ENCODE measurements around the gene TMEM184B. TPM values are rescaled to one million over a fixed set of nuclear protein-coding genes. Genes with fewer than 3 reads are reported as not detected.

Gene TMEM184B
- total RNA-seq, 1 donor from 2014 or later = 81.0 TPM

DNA sequence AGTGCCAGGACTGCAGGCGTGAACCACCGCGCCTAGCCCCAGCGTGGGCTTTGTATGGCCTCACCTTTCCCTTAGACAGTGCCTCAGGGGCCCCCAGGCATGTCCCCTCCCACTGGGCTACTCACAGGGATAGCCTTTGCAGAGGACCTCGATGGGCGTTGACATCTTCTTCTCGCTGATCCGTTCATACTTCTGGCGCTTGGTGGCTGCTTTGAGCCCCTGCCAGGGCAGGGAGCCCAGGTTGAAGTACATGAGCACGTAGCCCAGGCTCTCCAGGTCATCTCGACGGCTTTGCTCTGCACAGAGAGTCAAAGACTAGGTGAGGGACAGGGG is 26.9 kb upstream of the TMEM184B start:
- no peak overlapping the region for H3K27ac Mint-ChIP-seq (ENCODE audit: unreplicated experiment)

GRCh38 chr22:38298312-38299005 is 25.6 kb upstream of the TMEM184B start:
- no peak overlapping the region for H3K27ac Mint-ChIP-seq (ENCODE audit: unreplicated experiment)
- H3K36me3 Mint-ChIP-seq (ENCODE audit: unreplicated experiment) = no peaks in the 10 kb centered on the region
- H3K4me3 Mint-ChIP-seq (ENCODE audit: unreplicated experiment) = no peak overlapping the region
- H3K9me3 Mint-ChIP-seq (ENCODE audit: unreplicated experiment) = peaks cover 5% of the 10 kb centered on the region
- TF ChIP-seq, protein P1, sequence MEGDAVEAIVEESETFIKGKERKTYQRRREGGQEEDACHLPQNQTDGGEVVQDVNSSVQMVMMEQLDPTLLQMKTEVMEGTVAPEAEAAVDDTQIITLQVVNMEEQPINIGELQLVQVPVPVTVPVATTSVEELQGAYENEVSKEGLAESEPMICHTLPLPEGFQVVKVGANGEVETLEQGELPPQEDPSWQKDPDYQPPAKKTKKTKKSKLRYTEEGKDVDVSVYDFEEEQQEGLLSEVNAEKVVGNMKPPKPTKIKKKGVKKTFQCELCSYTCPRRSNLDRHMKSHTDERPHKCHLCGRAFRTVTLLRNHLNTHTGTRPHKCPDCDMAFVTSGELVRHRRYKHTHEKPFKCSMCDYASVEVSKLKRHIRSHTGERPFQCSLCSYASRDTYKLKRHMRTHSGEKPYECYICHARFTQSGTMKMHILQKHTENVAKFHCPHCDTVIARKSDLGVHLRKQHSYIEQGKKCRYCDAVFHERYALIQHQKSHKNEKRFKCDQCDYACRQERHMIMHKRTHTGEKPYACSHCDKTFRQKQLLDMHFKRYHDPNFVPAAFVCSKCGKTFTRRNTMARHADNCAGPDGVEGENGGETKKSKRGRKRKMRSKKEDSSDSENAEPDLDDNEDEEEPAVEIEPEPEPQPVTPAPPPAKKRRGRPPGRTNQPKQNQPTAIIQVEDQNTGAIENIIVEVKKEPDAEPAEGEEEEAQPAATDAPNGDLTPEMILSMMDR (IDR thresholded peaks at IDR 0.05; ENCODE audit: partially characterized antibody, unreplicated experiment) = peak; percentile 42
- no peak for DNase-seq
- H3K4me1 Mint-ChIP-seq (ENCODE audit: low read depth, unreplicated experiment) = peaks cover 4% of the 10 kb centered on the region
- peaks cover 6% of the 10 kb centered on the region for H3K27me3 Mint-ChIP-seq (ENCODE audit: unreplicated experiment)

More for the DNA sequence above, 26.9 kb upstream of the TMEM184B start:
- Mint-ChIP-seq H3K4me3 (ENCODE audit: unreplicated experiment) (no peak overlapping the region), H3K9me3 (ENCODE audit: unreplicated experiment) (peaks cover 7% of the 10 kb centered on the region), H3K4me1 (ENCODE audit: low read depth, unreplicated experiment) (peaks cover 13% of the 10 kb centered on the region), H3K27me3 (ENCODE audit: unreplicated experiment) (peaks cover 7% of the 10 kb centered on the region), H3K36me3 (ENCODE audit: unreplicated experiment) (no peaks in the 10 kb centered on the region)
- TF ChIP-seq, protein P1 (IDR thresholded peaks at IDR 0.05; ENCODE audit: partially characterized antibody, unreplicated experiment) = no peak
- no peak for DNase-seq

DNA sequence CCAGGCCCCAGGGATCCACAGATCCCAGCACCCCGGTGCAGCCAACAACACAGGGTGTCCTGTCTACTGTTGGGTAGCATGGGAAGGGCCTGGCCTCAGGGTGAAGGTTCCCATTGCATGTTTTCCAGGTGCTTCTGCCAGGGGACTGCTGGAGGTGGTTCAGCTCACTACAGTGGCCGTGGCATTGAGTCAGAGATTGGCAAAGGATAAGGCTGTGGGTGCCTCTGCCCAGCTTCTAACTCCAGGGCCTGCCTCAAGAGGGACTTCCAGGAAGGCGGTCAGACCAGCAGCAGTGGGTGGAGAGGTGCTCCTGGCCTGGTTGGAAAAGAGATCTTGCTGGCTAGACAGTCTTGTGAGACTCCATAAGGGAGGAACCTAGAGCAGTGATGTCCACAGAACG is 23.6 kb upstream of the TMEM184B start:
- no peak overlapping the region for H3K27ac Mint-ChIP-seq (ENCODE audit: unreplicated experiment)
- peaks cover 3% of the 10 kb centered on the region for H3K4me1 Mint-ChIP-seq (ENCODE audit: low read depth, unreplicated experiment)
- no peak overlapping the region for H3K4me3 Mint-ChIP-seq (ENCODE audit: unreplicated experiment)
- H3K36me3 Mint-ChIP-seq (ENCODE audit: unreplicated experiment) = no peaks in the 10 kb centered on the region
- TF ChIP-seq, protein P1 (IDR thresholded peaks at IDR 0.05; ENCODE audit: partially characterized antibody, unreplicated experiment) = no peak
- DNase-seq = no peak
- H3K27me3 Mint-ChIP-seq (ENCODE audit: unreplicated experiment) = peaks cover 6% of the 10 kb centered on the region
- peaks cover 3% of the 10 kb centered on the region for H3K9me3 Mint-ChIP-seq (ENCODE audit: unreplicated experiment)

- Mint-ChIP-seq H3K27me3 (ENCODE audit: unreplicated experiment) (peaks cover 6% of the 10 kb centered on the region), H3K4me1 (ENCODE audit: low read depth, unreplicated experiment) (peaks cover 3% of the 10 kb centered on the region), H3K36me3 (ENCODE audit: unreplicated experiment) (no peaks in the 10 kb centered on the region), H3K9me3 (ENCODE audit: unreplicated experiment) (peaks cover 3% of the 10 kb centered on the region), H3K27ac (ENCODE audit: unreplicated experiment) (no peak overlapping the region), H3K4me3 (ENCODE audit: unreplicated experiment) (no peak overlapping the region)
- TF ChIP-seq, protein P1 (IDR thresholded peaks at IDR 0.05; ENCODE audit: partially characterized antibody, unreplicated experiment) = no peak
- no peak for DNase-seq
Measured at GRCh38 chr22:38295863-38296262, 23.1 kb upstream of the TMEM184B start.

DNA sequence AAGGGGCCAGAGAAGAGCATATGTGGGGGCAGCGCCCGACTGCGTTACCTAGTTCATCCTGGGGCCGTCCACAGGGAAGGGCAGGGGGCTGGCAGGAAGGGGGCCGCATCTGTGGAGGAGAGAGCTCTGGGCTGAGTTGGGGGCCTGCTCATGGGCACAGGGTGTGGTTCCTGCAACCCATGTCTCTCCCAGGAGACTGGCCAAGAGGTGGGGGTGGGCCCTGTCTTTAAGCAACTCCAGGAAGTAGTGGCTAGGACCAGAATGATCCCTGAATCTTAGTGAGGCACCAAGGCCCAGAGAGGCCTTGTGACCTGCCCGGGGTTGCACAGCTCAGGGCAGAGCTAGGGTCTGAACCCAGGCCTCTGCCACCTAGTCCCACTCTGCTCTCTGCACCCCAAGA is 22.5 kb upstream of the TMEM184B start:
- H3K36me3 Mint-ChIP-seq (ENCODE audit: unreplicated experiment) = no peaks in the 10 kb centered on the region
- H3K9me3 Mint-ChIP-seq (ENCODE audit: unreplicated experiment) = peaks cover 6% of the 10 kb centered on the region
- peak overlapping the region; percentile 66 for H3K27ac Mint-ChIP-seq (ENCODE audit: unreplicated experiment)
- no peak overlapping the region for H3K4me3 Mint-ChIP-seq (ENCODE audit: unreplicated experiment)
- peaks cover 3% of the 10 kb centered on the region for H3K4me1 Mint-ChIP-seq (ENCODE audit: low read depth, unreplicated experiment)
- TF ChIP-seq, protein P1 (IDR thresholded peaks at IDR 0.05; ENCODE audit: partially characterized antibody, unreplicated experiment) = no peak
- DNase-seq = no peak
- peaks cover 6% of the 10 kb centered on the region for H3K27me3 Mint-ChIP-seq (ENCODE audit: unreplicated experiment)

Measured in glutamatergic neuron (in vitro differentiated cells).